ENCODE results near the gene XDH.

DNA sequence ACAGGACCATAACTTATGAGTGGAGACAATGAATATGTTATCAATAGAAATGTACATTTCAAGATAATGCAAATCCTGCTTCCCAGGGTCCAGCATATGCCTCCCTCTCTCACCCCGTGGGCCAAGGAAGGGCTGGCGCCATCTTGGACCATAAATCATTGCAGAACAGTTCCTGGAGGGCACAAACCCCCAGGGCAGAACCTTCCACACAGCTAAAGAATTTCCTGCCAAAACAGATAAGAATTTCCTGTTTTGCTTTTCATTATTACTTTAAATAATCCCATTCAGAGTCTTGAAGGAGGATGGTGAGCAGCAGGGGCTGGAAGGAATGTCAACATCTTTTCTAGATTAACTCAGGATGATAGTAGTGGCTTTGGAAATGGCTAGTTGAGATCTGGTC lies 126.9 kb downstream of the XDH start:
- TF ChIP-seq, protein P1, sequence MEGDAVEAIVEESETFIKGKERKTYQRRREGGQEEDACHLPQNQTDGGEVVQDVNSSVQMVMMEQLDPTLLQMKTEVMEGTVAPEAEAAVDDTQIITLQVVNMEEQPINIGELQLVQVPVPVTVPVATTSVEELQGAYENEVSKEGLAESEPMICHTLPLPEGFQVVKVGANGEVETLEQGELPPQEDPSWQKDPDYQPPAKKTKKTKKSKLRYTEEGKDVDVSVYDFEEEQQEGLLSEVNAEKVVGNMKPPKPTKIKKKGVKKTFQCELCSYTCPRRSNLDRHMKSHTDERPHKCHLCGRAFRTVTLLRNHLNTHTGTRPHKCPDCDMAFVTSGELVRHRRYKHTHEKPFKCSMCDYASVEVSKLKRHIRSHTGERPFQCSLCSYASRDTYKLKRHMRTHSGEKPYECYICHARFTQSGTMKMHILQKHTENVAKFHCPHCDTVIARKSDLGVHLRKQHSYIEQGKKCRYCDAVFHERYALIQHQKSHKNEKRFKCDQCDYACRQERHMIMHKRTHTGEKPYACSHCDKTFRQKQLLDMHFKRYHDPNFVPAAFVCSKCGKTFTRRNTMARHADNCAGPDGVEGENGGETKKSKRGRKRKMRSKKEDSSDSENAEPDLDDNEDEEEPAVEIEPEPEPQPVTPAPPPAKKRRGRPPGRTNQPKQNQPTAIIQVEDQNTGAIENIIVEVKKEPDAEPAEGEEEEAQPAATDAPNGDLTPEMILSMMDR (conservative IDR thresholded peaks at IDR 0.05), result no peak
- TF ChIP-seq ZFX (IDR thresholded peaks at IDR 0.05), result no peak

Data from C4-2B (cell line).